ENCODE measurements around the gene RTEL1.
A peak's percentile ranks its signal among the peaks of the same experiment; 100 is the strongest.

Gene RTEL1

GRCh38 chr20:63704749-63705117 lies 46.6 kb downstream of the RTEL1 start:
- Histone ChIP-seq H3K9ac (ENCODE audit: low read depth, low read length) (no peak overlapping the region), H3K9me3 (ENCODE audit: insufficient read depth, low read length, severe bottlenecking) (no peaks in the 10 kb centered on the region), H3K36me3 (ENCODE audit: insufficient read depth, low read length) (peaks cover 74% of the 10 kb centered on the region), H3K27me3 (ENCODE audit: insufficient read depth, low read length, poor library complexity) (no peaks in the 10 kb centered on the region), H4K20me1 (ENCODE audit: insufficient read depth, low read length) (peaks cover 74% of the 10 kb centered on the region), H3K4me3 (ENCODE audit: low read depth in 1 of 2, low read length in 2 of 2) (no peak overlapping the region), H3K4me1 (ENCODE audit: insufficient read depth, low read length) (peaks cover 34% of the 10 kb centered on the region), H3K79me2 (ENCODE audit: insufficient read depth, low read length) (peaks cover 52% of the 10 kb centered on the region), H3K27ac (ENCODE audit: low read length) (no peak overlapping the region), H3K4me2 (ENCODE audit: insufficient read depth, low read length) (no peak overlapping the region), H2AFZ (ENCODE audit: low read depth, low read length) (no peak overlapping the region)
- ATAC-seq (ENCODE audit: insufficient read depth, low read depth) (no peak), DNase-seq (no peak)
- TF ChIP-seq, protein P1, sequence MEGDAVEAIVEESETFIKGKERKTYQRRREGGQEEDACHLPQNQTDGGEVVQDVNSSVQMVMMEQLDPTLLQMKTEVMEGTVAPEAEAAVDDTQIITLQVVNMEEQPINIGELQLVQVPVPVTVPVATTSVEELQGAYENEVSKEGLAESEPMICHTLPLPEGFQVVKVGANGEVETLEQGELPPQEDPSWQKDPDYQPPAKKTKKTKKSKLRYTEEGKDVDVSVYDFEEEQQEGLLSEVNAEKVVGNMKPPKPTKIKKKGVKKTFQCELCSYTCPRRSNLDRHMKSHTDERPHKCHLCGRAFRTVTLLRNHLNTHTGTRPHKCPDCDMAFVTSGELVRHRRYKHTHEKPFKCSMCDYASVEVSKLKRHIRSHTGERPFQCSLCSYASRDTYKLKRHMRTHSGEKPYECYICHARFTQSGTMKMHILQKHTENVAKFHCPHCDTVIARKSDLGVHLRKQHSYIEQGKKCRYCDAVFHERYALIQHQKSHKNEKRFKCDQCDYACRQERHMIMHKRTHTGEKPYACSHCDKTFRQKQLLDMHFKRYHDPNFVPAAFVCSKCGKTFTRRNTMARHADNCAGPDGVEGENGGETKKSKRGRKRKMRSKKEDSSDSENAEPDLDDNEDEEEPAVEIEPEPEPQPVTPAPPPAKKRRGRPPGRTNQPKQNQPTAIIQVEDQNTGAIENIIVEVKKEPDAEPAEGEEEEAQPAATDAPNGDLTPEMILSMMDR (IDR thresholded peaks at IDR 0.05; ENCODE audit: borderline replicate concordance, extremely low read depth, low read length, poor library complexity, severe bottlenecking), result no peak
- no peak for TF ChIP-seq EZH2 (IDR thresholded peaks at IDR 0.05; ENCODE audit: borderline replicate concordance, low read depth, low read length, severe bottlenecking)

- Histone ChIP-seq H3K4me2 (ENCODE audit: insufficient read depth, low read length) (peak overlapping the region; percentile 97), H3K27me3 (ENCODE audit: insufficient read depth, low read length, poor library complexity) (no peaks in the 10 kb centered on the region), H4K20me1 (ENCODE audit: insufficient read depth, low read length) (peaks cover 72% of the 10 kb centered on the region), H3K79me2 (ENCODE audit: insufficient read depth, low read length) (peaks cover 57% of the 10 kb centered on the region), H3K4me1 (ENCODE audit: insufficient read depth, low read length) (peaks cover 40% of the 10 kb centered on the region), H3K9ac (ENCODE audit: low read depth, low read length) (peak overlapping the region; percentile 81; the same call in 1 of the 2 replicates), H3K4me3 (ENCODE audit: low read depth in 1 of 2, low read length in 2 of 2) (peak overlapping the region in 1 of 2 experiments; percentile 84; a peak in 2 of 4 replicates), H2AFZ (ENCODE audit: low read depth, low read length) (no peak overlapping the region), H3K9me3 (ENCODE audit: insufficient read depth, low read length, severe bottlenecking) (no peaks in the 10 kb centered on the region), H3K36me3 (ENCODE audit: insufficient read depth, low read length) (peaks cover 75% of the 10 kb centered on the region), H3K27ac (ENCODE audit: low read length) (no peak overlapping the region)
- ATAC-seq (ENCODE audit: insufficient read depth, low read depth) (no peak), DNase-seq (no peak)
- TF ChIP-seq, protein P1 (IDR thresholded peaks at IDR 0.05; ENCODE audit: borderline replicate concordance, extremely low read depth, low read length, poor library complexity, severe bottlenecking), result no peak
- no peak for TF ChIP-seq EZH2 (IDR thresholded peaks at IDR 0.05; ENCODE audit: borderline replicate concordance, low read depth, low read length, severe bottlenecking)
Measured at GRCh38 chr20:63705232-63706026, 47.3 kb downstream of the RTEL1 start.

- Histone ChIP-seq H3K9me3 (ENCODE audit: insufficient read depth, low read length, severe bottlenecking) (no peaks in the 10 kb centered on the region), H3K27me3 (ENCODE audit: insufficient read depth, low read length, poor library complexity) (no peaks in the 10 kb centered on the region), H3K79me2 (ENCODE audit: insufficient read depth, low read length) (peaks cover 65% of the 10 kb centered on the region), H4K20me1 (ENCODE audit: insufficient read depth, low read length) (peaks cover 67% of the 10 kb centered on the region), H3K27ac (ENCODE audit: low read length) (peak overlapping the region; percentile 89), H3K4me1 (ENCODE audit: insufficient read depth, low read length) (peaks cover 45% of the 10 kb centered on the region), H3K4me2 (ENCODE audit: insufficient read depth, low read length) (peak overlapping the region; percentile 97), H3K36me3 (ENCODE audit: insufficient read depth, low read length) (peaks cover 76% of the 10 kb centered on the region), H2AFZ (ENCODE audit: low read depth, low read length) (no peak overlapping the region), H3K9ac (ENCODE audit: low read depth, low read length) (peak overlapping the region; percentile 81), H3K4me3 (ENCODE audit: low read depth in 1 of 2, low read length in 2 of 2) (peak overlapping the region; percentile 59 to 84; a peak in 3 of 4 replicates)
- no peak for ATAC-seq (ENCODE audit: insufficient read depth, low read depth)
- TF ChIP-seq, protein P1 (IDR thresholded peaks at IDR 0.05; ENCODE audit: borderline replicate concordance, extremely low read depth, low read length, poor library complexity, severe bottlenecking), result no peak
- DNase-seq, result no peak
Measured at GRCh38 chr20:63706027-63706695, 48.0 kb downstream of the RTEL1 start.

Measured in DND-41 (cell line).